Raji (cell line): ENCODE data around the gene GSTM2.

ENCODE experiments used
- POLR2A ChIP-seq: IDR thresholded peaks from 2 replicates; pipeline ENCODE4 v1.6.1; 2011; ENCODE audit warnings: low read depth, low read length, control low read depth; ENCODE audit not compliant: insufficient read depth

GSTM2 gene

DNA sequence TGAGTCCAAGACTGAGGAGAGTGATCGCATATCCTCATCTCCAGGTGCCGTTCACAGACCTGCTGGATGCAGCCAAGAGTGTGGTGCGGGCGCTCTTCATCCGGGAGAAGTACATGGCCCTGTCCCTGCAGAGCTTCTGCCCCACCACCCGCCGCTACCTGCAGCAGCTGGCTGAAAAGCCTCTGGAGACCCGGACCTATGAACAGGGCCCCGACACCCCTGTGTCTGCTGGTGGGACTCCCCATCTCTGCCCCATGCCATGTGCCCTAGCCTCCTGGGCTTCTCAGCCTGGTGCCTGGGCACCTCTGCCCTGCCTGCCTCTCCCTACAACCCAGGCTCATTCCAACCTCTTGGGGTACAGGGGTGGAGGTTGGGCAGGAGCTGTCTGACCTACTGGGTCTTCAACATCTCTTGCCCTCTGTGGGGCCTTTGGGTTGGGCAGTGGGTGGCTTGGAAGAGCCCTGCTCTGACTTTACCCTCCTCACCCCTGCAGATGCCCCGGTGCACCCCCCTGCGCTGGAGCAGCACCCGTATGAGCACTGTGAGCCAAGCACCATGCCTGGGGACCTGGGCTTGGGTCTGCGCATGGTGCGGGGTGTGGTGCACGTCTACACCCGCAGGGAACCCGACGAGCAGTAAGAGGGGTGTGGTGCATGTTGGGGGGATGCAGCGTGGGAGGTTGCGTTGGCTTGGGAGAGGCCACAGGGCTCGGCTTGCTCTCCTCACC lies 41.0 kb upstream of the GSTM2 start:
- no peak for TF ChIP-seq POLR2A

GRCh38 chr1:109627692-109628399 lies 40.0 kb upstream of the GSTM2 start:
- TF ChIP-seq POLR2A, result no peak

DNA sequence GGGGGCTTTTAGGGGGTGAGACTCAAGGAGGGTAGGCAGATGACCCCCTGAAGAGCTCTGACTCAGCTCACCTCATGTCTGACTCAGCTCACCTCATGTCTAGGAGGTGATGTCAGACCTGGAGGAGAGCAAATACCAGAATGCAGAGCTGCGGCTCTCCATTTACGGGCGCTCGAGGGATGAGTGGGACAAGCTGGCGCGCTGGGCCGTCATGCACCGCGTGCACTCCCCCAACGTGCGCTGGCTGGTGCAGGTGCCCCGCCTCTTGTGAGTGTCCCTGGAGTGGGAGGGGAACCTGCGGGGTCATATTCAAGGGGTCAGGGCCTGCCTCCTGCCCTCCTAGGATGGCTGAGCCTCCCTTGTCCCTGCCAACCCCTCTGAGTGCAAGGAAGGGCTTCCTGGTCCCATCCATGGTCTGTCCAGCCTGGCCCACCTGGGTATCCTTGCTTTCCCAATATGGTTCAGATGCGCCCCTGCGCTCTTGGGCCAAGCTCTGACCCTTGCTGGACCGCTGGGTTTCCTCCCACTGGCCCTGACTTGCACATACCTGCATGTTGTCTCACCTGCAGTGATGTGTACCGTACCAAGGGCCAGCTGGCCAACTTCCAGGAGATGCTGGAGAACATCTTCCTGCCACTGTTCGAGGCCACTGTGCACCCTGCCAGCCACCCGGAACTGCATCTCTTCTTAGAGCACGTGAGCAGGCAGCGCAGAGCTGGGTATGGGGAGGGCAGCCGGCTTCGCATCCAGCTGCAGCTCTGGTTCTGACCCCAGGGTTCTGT lies 39.1 kb upstream of the GSTM2 start:
- TF ChIP-seq POLR2A, result no peak

GRCh38 chr1:109629372-109630030 lies 38.4 kb upstream of the GSTM2 start:
- no peak for TF ChIP-seq POLR2A

- TF ChIP-seq POLR2A, result no peak
Observed at GRCh38 chr1:109630081-109630897, 37.6 kb upstream of the GSTM2 start.

GRCh38 chr1:109630898-109631512 lies 36.9 kb upstream of the GSTM2 start:
- TF ChIP-seq POLR2A, result no peak

- no peak for TF ChIP-seq POLR2A
Observed at GRCh38 chr1:109631513-109632505, 36.0 kb upstream of the GSTM2 start.

DNA sequence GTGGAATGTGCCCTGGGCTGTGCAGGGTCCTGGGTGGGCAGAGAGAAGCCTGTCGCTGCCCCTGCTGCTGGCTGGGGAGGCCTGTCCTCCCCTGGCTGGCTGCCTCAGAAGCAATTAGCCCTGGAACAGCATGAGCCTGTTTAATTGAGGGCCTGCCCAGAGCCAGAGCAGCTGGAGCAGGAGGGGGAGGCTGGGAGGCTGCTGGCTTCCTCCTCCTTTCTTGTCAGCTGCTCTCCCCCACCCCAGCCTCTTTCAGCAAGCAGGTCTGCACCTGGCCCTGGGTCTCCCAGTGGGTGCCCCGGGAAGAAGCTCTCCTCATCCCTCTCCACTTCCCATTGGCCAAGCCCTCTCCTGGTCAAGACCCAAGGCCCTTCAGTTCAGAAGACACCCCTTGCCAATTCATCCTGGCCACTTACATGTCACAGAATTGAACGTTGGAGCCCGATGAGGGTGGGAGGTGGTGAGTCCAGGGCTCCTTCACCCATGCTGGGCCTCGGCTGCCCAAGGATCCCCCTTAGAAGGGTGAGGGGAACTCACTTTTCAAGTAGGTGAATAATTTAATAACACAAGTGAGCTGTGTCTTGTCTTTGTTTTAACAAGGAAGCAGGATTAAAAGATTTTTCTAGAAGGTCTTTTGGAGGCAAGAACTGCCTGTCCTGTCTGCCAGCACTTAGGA lies 35.0 kb upstream of the GSTM2 start:
- no peak for TF ChIP-seq POLR2A

- TF ChIP-seq POLR2A, result no peak
Observed at GRCh38 chr1:109634292-109634691, 33.6 kb upstream of the GSTM2 start.

GRCh38 chr1:109634771-109635750 lies 32.8 kb upstream of the GSTM2 start:
- TF ChIP-seq POLR2A, result no peak

GRCh38 chr1:109635862-109636200 lies 32.0 kb upstream of the GSTM2 start:
- TF ChIP-seq POLR2A, result no peak
